ENCODE results near the gene GRIN3A. TPM values are rescaled to one million over a fixed set of nuclear protein-coding genes. Genes with fewer than 3 reads are reported as not detected.

Gene GRIN3A
- total RNA-seq, 1 donor from 2014 or later = not detected

- H3K4me3 Mint-ChIP-seq = no peak overlapping the region
- no peaks in the 10 kb centered on the region for H3K79me2 ChIP-seq (ENCODE audit: low read depth)
- no peak overlapping the region for H3K27ac ChIP-seq
- H3K4me1 ChIP-seq = no peaks in the 10 kb centered on the region
- H3K36me3 ChIP-seq = no peaks in the 10 kb centered on the region
- no peaks in the 10 kb centered on the region for H3K9me3 Mint-ChIP-seq
- H3K9me3 ChIP-seq (ENCODE audit: low read depth) = no peaks in the 10 kb centered on the region
- H2AFZ ChIP-seq (replicated peaks) = peak overlapping the region; percentile 64
- H3K36me3 Mint-ChIP-seq = no peaks in the 10 kb centered on the region
- no peak for DNase-seq (ENCODE audit: low spot score)
- TF ChIP-seq EZH2 (IDR thresholded peaks at IDR 0.05) = no peak
- TF ChIP-seq EZH2phosphoT487 (IDR thresholded peaks at IDR 0.05) = no peak
- TF ChIP-seq, protein P1, sequence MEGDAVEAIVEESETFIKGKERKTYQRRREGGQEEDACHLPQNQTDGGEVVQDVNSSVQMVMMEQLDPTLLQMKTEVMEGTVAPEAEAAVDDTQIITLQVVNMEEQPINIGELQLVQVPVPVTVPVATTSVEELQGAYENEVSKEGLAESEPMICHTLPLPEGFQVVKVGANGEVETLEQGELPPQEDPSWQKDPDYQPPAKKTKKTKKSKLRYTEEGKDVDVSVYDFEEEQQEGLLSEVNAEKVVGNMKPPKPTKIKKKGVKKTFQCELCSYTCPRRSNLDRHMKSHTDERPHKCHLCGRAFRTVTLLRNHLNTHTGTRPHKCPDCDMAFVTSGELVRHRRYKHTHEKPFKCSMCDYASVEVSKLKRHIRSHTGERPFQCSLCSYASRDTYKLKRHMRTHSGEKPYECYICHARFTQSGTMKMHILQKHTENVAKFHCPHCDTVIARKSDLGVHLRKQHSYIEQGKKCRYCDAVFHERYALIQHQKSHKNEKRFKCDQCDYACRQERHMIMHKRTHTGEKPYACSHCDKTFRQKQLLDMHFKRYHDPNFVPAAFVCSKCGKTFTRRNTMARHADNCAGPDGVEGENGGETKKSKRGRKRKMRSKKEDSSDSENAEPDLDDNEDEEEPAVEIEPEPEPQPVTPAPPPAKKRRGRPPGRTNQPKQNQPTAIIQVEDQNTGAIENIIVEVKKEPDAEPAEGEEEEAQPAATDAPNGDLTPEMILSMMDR (IDR thresholded peaks at IDR 0.05) = no peak
- H3K4me2 ChIP-seq = no peak overlapping the region
- H3F3A ChIP-seq (ENCODE audit: low read depth) = no peaks in the 10 kb centered on the region
- no peak overlapping the region for H3K4me3 ChIP-seq
- no peaks in the 10 kb centered on the region for H4K20me1 ChIP-seq (ENCODE audit: low read depth)
- no peaks in the 10 kb centered on the region for H3K27me3 Mint-ChIP-seq (ENCODE audit: insufficient read depth, low read depth)
- peaks cover 10% of the 10 kb centered on the region for H3K4me1 Mint-ChIP-seq
- H3K27ac Mint-ChIP-seq = no peak overlapping the region
- no peak overlapping the region for H3K9ac ChIP-seq
- peaks cover 2% of the 10 kb centered on the region for H3K27me3 ChIP-seq
Observed at GRCh38 chr9:101650142-101650541, 88.3 kb downstream of the GRIN3A start.

- Histone ChIP-seq H3K36me3 (no peaks in the 10 kb centered on the region), H3K4me3 (no peak overlapping the region), H3K27ac (no peak overlapping the region), H4K20me1 (ENCODE audit: low read depth) (no peaks in the 10 kb centered on the region), H3K27me3 (no peaks in the 10 kb centered on the region), H3K4me2 (no peak overlapping the region), H3K79me2 (ENCODE audit: low read depth) (no peaks in the 10 kb centered on the region), H3K4me1 (no peaks in the 10 kb centered on the region), H3K9me3 (ENCODE audit: low read depth) (no peaks in the 10 kb centered on the region), H3F3A (ENCODE audit: low read depth) (no peaks in the 10 kb centered on the region), H2AFZ (replicated peaks) (no peak overlapping the region), H3K9ac (no peak overlapping the region)
- no peak for DNase-seq (ENCODE audit: low spot score)
- Mint-ChIP-seq H3K27me3 (ENCODE audit: insufficient read depth, low read depth) (no peaks in the 10 kb centered on the region), H3K4me3 (no peak overlapping the region), H3K27ac (no peak overlapping the region), H3K36me3 (no peaks in the 10 kb centered on the region), H3K4me1 (peaks cover 10% of the 10 kb centered on the region), H3K9me3 (no peaks in the 10 kb centered on the region)
- TF ChIP-seq EZH2phosphoT487 (IDR thresholded peaks at IDR 0.05) (no peak), EZH2 (IDR thresholded peaks at IDR 0.05) (no peak)
- TF ChIP-seq, protein P1 (IDR thresholded peaks at IDR 0.05) = no peak
Observed at GRCh38 chr9:101648493-101648892, 90.0 kb downstream of the GRIN3A start.

DNA sequence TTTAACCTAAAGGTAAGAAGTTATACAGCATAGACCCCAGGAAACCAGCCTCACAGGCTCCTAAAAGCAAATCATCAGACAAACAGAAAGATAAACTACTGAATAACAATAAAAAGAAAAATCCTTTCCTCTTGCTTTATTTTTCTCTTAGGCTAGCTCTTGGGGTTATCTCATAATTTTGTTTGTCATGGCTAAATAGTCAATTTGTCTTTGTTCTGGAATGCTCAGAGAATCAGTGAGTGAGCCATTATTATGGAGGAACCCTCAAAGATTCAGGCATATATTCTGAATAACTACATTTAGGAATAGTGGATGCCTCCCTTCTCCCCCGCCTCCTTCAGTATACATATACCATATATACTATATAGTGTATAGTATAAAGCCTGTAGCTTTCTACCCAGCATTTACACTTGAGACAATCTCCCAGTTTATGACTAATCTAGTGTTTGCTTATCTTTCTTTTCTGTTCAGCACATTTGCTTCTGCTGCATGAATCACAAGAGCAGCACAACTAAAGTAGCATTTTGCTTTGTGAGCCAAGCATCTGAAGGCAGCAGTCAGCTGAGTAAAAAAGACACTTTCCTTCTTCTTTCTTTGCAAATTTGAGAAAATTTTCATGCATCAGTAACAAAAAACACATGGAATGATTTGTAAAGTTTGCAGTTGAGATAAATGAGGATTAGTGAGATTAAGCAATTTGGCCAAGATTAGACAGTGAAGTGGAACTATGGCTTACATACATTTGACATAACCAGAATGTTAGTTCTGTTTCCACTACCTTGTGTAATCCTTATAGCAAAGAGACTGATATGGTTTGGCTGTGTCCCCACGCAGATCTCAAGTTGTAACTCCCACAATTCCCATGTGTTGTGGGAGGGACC is 98.4 kb downstream of the GRIN3A start:
- no peaks in the 10 kb centered on the region for H3K4me1 Mint-ChIP-seq
- H3K27ac Mint-ChIP-seq = no peak overlapping the region
- H3K27ac ChIP-seq = no peak overlapping the region

More for the DNA sequence above, 98.4 kb downstream of the GRIN3A start:
- Mint-ChIP-seq H3K4me3 (no peak overlapping the region), H3K27me3 (ENCODE audit: insufficient read depth, low read depth) (no peaks in the 10 kb centered on the region), H3K36me3 (peaks cover 4% of the 10 kb centered on the region), H3K9me3 (peaks cover 10% of the 10 kb centered on the region)
- no peak for DNase-seq (ENCODE audit: low spot score)
- Histone ChIP-seq H3F3A (ENCODE audit: low read depth) (no peaks in the 10 kb centered on the region), H3K4me2 (no peak overlapping the region), H3K79me2 (ENCODE audit: low read depth) (no peaks in the 10 kb centered on the region), H3K27me3 (no peaks in the 10 kb centered on the region), H3K36me3 (no peaks in the 10 kb centered on the region), H4K20me1 (ENCODE audit: low read depth) (no peaks in the 10 kb centered on the region), H3K4me1 (no peaks in the 10 kb centered on the region), H3K9me3 (ENCODE audit: low read depth) (no peaks in the 10 kb centered on the region), H3K9ac (no peak overlapping the region), H3K4me3 (no peak overlapping the region), H2AFZ (replicated peaks) (no peak overlapping the region)
- TF ChIP-seq, protein P1 (IDR thresholded peaks at IDR 0.05) = no peak
